Fibroblast of the aortic adventitia (primary cell): Measurements from ENCODE around the gene THBS4. TPM values are rescaled to one million over a fixed set of nuclear protein-coding genes. Genes with fewer than 3 reads are reported as not detected.
A peak's percentile ranks its signal among the peaks of the same experiment; 100 is the strongest.

ENCODE experiments used
- DNase-seq: peaks from one replicate; pipeline ENCODE4 v3.0.0-alpha.2; 2010; ENCODE audit warnings: low read depth
- H3K4me3 ChIP-seq: 2 replicates; pipeline ENCODE4 v1.5.1; 2011; ENCODE audit warnings: low read depth, mild to moderate bottlenecking, control low read depth, low read length, moderate library complexity
- total RNA-seq: library from RNA; depleted of rRNA; stranded (reverse); fragments of >200 nt; gene quantifications from 2 replicates; pipeline ENCODE4 v1.2.3, GENCODE V29; 2012; ENCODE audit warnings: low replicate concordance
- TF ChIP-seq, protein P1 (sequence below): IDR thresholded peaks from 2 replicates; pipeline ENCODE4 v1.5.1; 2011; ENCODE audit warnings: mild to moderate bottlenecking, low read length, control low read depth, inconsistent platforms; ENCODE audit not compliant: insufficient read depth

Gene THBS4
- 0.90 and 1.5 TPM in 2 replicates for total RNA-seq

DNA sequence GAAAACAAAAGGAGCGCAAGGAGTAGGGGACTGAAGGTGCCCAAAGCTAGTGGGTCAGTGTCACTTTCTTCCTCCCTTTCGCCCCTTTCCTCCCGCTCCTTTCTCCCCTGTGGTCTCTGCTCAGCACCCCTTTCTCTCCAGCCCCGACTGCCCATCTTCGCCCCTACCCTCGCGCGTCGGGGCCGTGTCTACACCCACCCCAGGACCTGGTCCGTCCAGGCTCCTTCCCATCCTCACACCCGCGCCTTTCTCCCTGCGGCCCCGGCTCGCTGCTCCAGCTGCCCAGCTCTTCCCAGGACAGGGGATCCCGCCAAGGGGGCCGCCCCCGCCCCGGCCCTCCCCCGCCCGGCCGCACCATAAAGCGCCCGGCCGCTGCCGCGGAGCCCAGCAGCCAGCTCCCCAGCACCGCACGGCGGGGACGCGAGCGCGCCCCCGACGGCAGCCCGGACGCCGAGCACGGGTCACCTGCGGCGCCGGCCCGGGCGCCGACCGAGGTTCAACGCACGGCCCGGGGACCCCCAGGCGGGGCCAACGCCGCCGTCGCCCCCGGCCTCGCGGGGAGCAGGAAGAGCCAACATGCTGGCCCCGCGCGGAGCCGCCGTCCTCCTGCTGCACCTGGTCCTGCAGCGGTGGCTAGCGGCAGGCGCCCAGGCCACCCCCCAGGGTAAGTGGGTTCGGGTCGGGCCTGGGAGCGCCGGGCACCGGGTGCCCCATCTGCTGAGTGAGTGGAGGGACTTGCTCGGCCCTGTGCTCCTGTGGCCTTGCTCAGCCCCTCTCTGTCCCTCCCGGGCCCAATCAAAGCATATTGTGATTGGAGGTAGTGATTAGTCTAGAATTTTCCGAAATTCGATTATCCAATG, at the start of gene THBS4:
Gene THBS4, plus strand, starts transcription at position 387 of the 860 bp plus-strand sequence. Its CDS starts 190 bp downstream, at position 577.
- H3K4me3 ChIP-seq = no peak within 1 kb of the TSS
- TF ChIP-seq, protein P1, sequence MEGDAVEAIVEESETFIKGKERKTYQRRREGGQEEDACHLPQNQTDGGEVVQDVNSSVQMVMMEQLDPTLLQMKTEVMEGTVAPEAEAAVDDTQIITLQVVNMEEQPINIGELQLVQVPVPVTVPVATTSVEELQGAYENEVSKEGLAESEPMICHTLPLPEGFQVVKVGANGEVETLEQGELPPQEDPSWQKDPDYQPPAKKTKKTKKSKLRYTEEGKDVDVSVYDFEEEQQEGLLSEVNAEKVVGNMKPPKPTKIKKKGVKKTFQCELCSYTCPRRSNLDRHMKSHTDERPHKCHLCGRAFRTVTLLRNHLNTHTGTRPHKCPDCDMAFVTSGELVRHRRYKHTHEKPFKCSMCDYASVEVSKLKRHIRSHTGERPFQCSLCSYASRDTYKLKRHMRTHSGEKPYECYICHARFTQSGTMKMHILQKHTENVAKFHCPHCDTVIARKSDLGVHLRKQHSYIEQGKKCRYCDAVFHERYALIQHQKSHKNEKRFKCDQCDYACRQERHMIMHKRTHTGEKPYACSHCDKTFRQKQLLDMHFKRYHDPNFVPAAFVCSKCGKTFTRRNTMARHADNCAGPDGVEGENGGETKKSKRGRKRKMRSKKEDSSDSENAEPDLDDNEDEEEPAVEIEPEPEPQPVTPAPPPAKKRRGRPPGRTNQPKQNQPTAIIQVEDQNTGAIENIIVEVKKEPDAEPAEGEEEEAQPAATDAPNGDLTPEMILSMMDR = no peak
- DNase-seq = no peak

DNA sequence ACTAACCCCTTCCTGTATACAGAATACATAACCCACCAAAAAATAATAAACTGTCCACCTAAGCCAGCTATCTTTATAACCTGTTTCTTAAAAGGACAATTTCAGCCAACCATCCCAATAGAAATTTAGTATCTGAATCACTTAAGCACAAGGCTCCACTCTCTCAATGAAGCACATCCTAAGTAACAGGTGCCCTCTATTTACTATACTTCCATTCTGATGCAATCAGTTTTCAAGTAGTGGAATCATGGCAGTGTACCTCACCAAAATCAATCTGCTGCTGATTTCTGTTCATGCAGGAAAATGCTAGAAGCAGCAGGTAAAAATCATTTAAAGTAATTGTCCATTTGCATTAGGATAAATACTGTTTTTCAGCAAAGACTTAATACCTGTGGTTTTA, 48.9 kb upstream of the THBS4 start:
- H3K4me3 ChIP-seq = no peak overlapping the region
- no peak for DNase-seq
- TF ChIP-seq, protein P1 = no peak

DNA sequence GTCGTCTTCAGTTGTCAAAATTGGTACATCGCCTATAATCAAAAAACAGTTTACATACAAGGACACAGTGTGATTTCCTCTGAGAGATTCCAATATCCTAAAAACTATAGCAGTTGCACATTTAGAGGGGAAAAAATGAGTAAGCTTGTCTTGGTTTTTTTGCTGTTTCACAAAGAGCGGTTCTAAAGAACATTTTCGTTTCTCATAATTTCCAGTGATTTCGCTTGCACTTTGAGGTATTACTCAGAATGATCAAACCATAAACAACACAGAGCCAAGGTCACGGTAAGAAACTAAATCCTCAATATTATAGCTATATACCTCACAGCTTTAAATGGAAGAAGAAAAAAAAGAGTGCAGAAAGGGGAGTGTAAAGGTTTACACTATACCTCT, 44.9 kb upstream of the THBS4 start:
- DNase-seq = peak; percentile 12
- TF ChIP-seq, protein P1 = no peak
- peak overlapping the region; percentile 90 for H3K4me3 ChIP-seq

DNA sequence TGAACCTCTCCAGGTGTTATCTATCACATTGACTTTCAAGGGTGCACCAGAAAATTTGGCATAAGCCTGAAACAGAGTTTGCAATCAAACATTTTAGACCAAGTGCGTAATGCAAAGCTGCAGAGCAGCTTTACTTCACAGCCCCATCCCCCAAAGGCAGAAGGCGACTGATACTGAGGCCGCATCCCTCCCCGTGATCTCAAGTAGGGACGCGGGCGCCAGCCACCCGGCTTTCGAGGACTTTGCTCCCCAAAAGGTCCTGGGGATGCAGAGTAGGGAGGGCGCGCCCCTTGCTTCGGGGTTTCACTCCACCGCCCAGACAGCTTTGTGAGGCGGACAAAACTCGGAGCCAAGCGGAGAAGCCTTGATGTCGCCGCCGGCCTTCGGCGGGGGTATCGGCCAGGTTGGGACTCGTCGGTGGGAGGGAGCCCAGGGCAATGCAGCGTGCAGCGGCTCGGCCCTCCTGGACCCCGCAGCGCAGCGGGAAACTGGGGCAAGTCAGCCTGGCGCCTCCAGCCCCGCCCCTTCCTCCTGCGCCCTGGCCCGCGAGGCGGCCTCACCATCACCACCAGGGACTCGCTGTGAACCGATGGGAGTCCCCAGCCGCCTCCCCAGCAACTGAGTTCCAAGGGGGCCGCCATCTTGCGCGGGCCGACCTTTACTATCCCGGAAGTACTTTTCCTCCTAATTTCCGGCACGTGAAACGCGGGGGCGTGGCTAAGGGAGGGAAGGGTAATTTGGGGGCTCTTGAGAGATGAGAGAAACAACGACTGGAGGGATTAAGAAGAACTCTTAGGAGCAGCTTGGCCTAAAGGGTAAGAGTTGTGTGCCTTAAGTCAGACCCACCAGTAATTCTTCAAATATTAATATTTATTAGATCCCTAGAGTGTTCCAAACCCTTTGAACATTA, 44.3 kb upstream of the THBS4 start, which contains the start of gene MTX3:
Gene MTX3, minus strand, starts transcription at position 665 of the 910 bp plus-strand sequence. Its CDS starts 24 bp downstream, at position 641.
- TF ChIP-seq, protein P1 = no peak
- peak; percentile 77 for DNase-seq
- H3K4me3 ChIP-seq = peak within 1 kb of the TSS; percentile 90

DNA sequence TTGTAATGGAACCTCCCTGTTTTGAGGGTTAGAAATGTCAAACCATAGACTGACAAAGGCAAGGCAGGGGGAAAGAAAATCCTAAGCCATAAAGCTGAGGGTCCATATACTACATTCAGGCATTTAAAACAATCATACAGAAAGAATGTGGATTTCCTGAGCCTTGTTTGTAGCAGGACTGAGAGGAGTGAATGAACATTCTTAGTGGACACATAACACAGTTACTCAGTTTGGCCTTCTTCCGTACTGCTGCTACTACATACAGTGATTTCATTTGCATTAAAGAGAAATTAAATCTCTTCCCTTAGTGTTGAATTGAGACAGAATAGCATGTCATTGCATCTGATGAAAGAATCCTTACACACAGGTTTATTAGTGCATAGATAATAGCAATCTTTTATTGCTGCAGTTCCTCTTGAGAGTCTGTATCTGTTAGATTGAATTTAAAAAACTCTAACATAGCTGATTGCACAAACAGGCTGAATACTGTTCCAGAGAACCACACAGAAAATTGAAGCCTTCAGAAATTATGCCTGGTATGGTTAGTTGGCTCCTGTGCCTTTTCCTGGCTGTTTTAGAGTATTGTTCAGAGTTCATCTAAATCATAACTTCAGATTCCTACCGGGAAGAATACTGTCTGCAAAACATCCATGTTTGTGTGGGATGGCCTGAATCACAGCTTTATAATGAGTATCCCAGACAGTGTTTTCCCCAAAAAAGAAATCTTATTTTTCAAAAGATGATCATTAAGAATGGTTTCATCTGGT, 42.1 kb upstream of the THBS4 start:
- no peak overlapping the region for H3K4me3 ChIP-seq
- no peak for DNase-seq

More for the DNA sequence above, 42.1 kb upstream of the THBS4 start:
- TF ChIP-seq, protein P1 = no peak
